SW480 (cell line): Measurements from ENCODE around the gene DLGAP1.

ENCODE experiments used
- DNase-seq: peaks from one replicate; pipeline ENCODE4 v3.0.0-alpha.2; 2016; ENCODE audit warnings: low spot score

Gene DLGAP1

GRCh38 chr18:3900327-3900726 is 554.8 kb downstream of the DLGAP1 start:
- DNase-seq = no peak

- DNase-seq = no peak
These were observed 556.1 kb downstream of the DLGAP1 start for GRCh38 chr18:3898861-3899613.

- DNase-seq = no peak
These were observed 563.0 kb downstream of the DLGAP1 start for GRCh38 chr18:3892152-3892551.

GRCh38 chr18:3891245-3891644 is 563.9 kb downstream of the DLGAP1 start:
- no peak for DNase-seq

- no peak for DNase-seq
These were observed 565.3 kb downstream of the DLGAP1 start for GRCh38 chr18:3889803-3890202.

- no peak for DNase-seq
These were observed 566.0 kb downstream of the DLGAP1 start for GRCh38 chr18:3889121-3889520.

- DNase-seq = no peak
These were observed 568.4 kb downstream of the DLGAP1 start for GRCh38 chr18:3886575-3887322.

- DNase-seq = peak; percentile 33
These were observed 569.8 kb downstream of the DLGAP1 start for GRCh38 chr18:3885209-3885792.

GRCh38 chr18:3879836-3880120 is 575.3 kb downstream of the DLGAP1 start:
- DNase-seq = no peak

GRCh38 chr18:3879114-3879835 is 575.8 kb downstream of the DLGAP1 start:
- no peak for DNase-seq

- DNase-seq = no peak
These were observed 576.7 kb downstream of the DLGAP1 start for GRCh38 chr18:3878401-3878800.

GRCh38 chr18:3877678-3878077 is 577.4 kb downstream of the DLGAP1 start:
- no peak for DNase-seq

GRCh38 chr18:3875961-3876360 is 579.1 kb downstream of the DLGAP1 start:
- no peak for DNase-seq

GRCh38 chr18:3875376-3875775 is 579.7 kb downstream of the DLGAP1 start:
- DNase-seq = no peak

- no peak for DNase-seq
These were observed 580.5 kb downstream of the DLGAP1 start for GRCh38 chr18:3874581-3874980.

GRCh38 chr18:3874125-3874524 is 581.0 kb downstream of the DLGAP1 start:
- no peak for DNase-seq

- DNase-seq = no peak
These were observed 581.4 kb downstream of the DLGAP1 start for GRCh38 chr18:3873698-3874097.

GRCh38 chr18:3873211-3873610 is 581.9 kb downstream of the DLGAP1 start:
- no peak for DNase-seq

GRCh38 chr18:3872641-3873040 is 582.5 kb downstream of the DLGAP1 start:
- DNase-seq = no peak

GRCh38 chr18:3871687-3872086 is 583.4 kb downstream of the DLGAP1 start:
- no peak for DNase-seq

- DNase-seq = no peak
These were observed 584.2 kb downstream of the DLGAP1 start for GRCh38 chr18:3870914-3871313.

- peak; percentile 65 for DNase-seq
These were observed 585.3 kb downstream of the DLGAP1 start for GRCh38 chr18:3869848-3870247.

GRCh38 chr18:3867864-3868311 is 587.2 kb downstream of the DLGAP1 start:
- DNase-seq = no peak
